Ovary (tissue), 3 donors: ENCODE measurements around the gene NOC4L.

Source experiments
- EP300 ChIP-seq: sonication (generic); formaldehyde crosslinking; IDR thresholded peaks from one replicate; pipeline ENCODE4 v1.6.1; 2017; ENCODE audit warnings: antibody characterized with exemption
- POLR2A ChIP-seq: fragments of 450-650 bp; IDR thresholded peaks from one replicate; pipeline ENCODE4 v1.6.1; 2017; ENCODE audit warnings: antibody characterized with exemption, mild to moderate bottlenecking, moderate library complexity
- TF ChIP-seq, protein P1 (sequence below), 3 donors: fragments of 450-650 bp in 2 of 3; fragments of 200-600 bp in 1 of 3; IDR thresholded peaks; one replicate each; pipeline versions ENCODE4 v1.5.1 to v1.8.0; 2016 to 2022; ENCODE audit warnings: antibody characterized with exemption in 3 of 3, mild to moderate bottlenecking in 1 of 3
- donor health status: DM: no; HTN: no; CAD: no.

DNA sequence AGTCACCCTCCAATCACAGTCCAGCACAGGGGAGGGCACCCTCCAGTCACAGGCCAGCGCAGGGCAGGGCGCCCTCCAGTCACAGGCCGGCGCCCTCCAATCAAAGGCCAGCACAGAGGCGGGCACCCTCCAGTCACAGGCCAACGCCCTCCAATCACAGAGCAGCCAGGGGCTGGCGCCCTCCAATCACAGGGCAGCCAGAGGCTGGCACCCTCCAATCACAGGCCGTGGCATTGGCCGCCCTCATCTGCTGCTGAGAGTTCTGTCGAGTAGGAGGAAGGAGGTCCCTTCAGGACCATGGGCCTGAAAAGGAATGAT lies 26.7 kb upstream of the NOC4L start:
- TF ChIP-seq, protein P1, sequence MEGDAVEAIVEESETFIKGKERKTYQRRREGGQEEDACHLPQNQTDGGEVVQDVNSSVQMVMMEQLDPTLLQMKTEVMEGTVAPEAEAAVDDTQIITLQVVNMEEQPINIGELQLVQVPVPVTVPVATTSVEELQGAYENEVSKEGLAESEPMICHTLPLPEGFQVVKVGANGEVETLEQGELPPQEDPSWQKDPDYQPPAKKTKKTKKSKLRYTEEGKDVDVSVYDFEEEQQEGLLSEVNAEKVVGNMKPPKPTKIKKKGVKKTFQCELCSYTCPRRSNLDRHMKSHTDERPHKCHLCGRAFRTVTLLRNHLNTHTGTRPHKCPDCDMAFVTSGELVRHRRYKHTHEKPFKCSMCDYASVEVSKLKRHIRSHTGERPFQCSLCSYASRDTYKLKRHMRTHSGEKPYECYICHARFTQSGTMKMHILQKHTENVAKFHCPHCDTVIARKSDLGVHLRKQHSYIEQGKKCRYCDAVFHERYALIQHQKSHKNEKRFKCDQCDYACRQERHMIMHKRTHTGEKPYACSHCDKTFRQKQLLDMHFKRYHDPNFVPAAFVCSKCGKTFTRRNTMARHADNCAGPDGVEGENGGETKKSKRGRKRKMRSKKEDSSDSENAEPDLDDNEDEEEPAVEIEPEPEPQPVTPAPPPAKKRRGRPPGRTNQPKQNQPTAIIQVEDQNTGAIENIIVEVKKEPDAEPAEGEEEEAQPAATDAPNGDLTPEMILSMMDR (IDR thresholded peaks at IDR 0.05): no peak
- TF ChIP-seq EP300: no peak
- TF ChIP-seq POLR2A: no peak
